Diencephalon (tissue), 1 donor: ENCODE data around the gene TNFRSF6B. TPM values are rescaled to one million over a fixed set of nuclear protein-coding genes. Genes with fewer than 3 reads are reported as not detected.

Experiments
- small RNA-seq: library from RNA; depleted of rRNA; stranded (forward); fragments of <200 nt; gene quantifications from one replicate; pipeline ENCODE3, GENCODE V24; 2014
- total RNA-seq: library from RNA; depleted of rRNA; stranded (reverse); fragments of >200 nt; gene quantifications from one replicate; pipeline ENCODE4 v1.2.3, GENCODE V29; 2014

TNFRSF6B gene
- total RNA-seq = 1.6 TPM

DNA sequence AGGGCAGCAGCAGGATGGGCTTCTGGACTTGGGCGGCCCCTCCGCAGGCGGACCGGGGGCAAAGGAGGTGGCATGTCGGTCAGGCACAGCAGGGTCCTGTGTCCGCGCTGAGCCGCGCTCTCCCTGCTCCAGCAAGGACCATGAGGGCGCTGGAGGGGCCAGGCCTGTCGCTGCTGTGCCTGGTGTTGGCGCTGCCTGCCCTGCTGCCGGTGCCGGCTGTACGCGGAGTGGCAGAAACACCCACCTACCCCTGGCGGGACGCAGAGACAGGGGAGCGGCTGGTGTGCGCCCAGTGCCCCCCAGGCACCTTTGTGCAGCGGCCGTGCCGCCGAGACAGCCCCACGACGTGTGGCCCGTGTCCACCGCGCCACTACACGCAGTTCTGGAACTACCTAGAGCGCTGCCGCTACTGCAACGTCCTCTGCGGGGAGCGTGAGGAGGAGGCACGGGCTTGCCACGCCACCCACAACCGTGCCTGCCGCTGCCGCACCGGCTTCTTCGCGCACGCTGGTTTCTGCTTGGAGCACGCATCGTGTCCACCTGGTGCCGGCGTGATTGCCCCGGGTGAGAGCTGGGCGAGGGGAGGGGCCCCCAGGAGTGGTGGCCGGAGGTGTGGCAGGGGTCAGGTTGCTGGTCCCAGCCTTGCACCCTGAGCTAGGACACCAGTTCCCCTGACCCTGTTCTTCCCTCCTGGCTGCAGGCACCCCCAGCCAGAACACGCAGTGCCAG, at the start of gene TNFRSF6B:
Gene TNFRSF6B (plus strand): TSS at position 25 of the 729 bp plus-strand sequence. CDS start 116 bp downstream, at position 141.

GRCh38 chr20:63653041-63653973, 43.1 kb upstream of the TNFRSF6B start, which contains the start of gene STMN3:
Gene STMN3, minus strand, starts transcription at chr20:63653424. Its CDS starts 79 bp downstream, at chr20:63653345.

GRCh38 chr20:63657937-63658748, 38.3 kb upstream of the TNFRSF6B start, which contains the start of gene RTEL1:
Gene RTEL1, plus strand, starts transcription at chr20:63658312. Its CDS starts 1,091 bp downstream, at chr20:63659403.

GRCh38 chr20:63707558-63708300, 11.3 kb downstream of the TNFRSF6B start, which contains the start of the genes ARFRP1 and ZGPAT:
Gene ARFRP1, minus strand, starts transcription at chr20:63707976. Its CDS starts 885 bp downstream, at chr20:63707091.
Gene ZGPAT, plus strand, starts transcription at chr20:63708039. Its CDS starts 542 bp downstream, at chr20:63708581.

DNA sequence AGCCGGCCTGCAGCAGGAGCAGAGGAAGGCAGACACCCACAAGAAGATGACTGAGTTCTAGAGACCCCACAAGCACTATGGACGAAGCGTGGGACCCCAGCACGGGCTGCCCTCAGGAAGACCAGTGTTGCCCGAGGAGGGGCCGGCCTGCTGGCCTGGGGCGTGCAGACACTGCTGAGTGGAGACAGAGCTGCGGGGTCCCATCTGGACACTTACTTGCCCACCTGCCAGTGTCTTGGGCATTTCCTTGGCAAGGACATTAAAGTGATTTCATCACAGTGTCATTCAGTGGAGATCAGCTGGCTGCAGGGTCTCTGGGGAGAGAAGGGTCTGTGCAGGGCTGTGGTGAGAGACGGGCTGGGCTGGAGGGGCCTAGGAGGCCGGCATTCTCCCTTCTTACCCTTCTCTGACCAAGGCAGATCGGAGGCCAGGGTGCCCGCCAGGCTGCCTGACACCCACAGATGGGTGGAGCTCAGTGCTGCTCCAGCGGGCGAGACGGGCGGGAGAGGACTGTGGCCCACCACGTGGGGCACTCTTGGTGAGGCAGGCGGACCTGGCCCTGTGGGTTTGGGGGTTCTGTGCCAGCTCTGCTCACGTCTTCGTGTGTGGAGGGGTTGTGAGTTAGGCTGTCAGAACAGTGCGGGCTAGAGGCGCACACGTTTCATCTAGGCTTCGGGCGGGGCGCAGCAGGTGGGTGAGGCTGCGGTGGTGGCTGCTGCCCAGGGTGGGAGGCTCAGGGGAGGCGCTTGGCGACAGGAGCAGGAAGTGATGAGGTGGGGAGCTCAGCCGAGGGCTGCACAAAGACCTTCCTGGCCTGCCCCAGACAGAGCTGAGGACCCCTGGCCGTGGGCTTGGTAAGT, 39.6 kb downstream of the TNFRSF6B start, which contains the start of gene LIME1:
Gene LIME1 (plus strand): TSS at position 806 of the 860 bp plus-strand sequence. CDS start 886 bp downstream, outside the sequence.

GRCh38 chr20:63739130-63740069, 42.9 kb downstream of the TNFRSF6B start, which contains the start of gene SLC2A4RG:
Gene SLC2A4RG, plus strand, starts transcription at chr20:63739776. Its CDS starts 137 bp downstream, at chr20:63739913.

Small RNA genes within 50 kb of the gene (small RNA-seq; reads per million reads assigned to genes)
- gene LIME1 = not detected
- not detected for gene TNFRSF6B

Other genes with a start within 250 kb of the TNFRSF6B start
- 188 TPM for gene KCNQ2, start 224.0 kb upstream of the TNFRSF6B start, total RNA-seq
- gene EEF1A2, start 197.6 kb upstream of the TNFRSF6B start, total RNA-seq = 313 TPM
- gene PPDPF, start 175.9 kb upstream of the TNFRSF6B start, total RNA-seq = 66.2 TPM
- not detected for gene PTK6, start 159.3 kb upstream of the TNFRSF6B start, total RNA-seq
- not detected for gene SRMS, start 148.9 kb upstream of the TNFRSF6B start, total RNA-seq
- gene FNDC11, start 142.5 kb upstream of the TNFRSF6B start, total RNA-seq = 3.5 TPM
- gene HELZ2, start 122.4 kb upstream of the TNFRSF6B start, total RNA-seq = 5.3 TPM
- 7.8 TPM for gene GMEB2, start 69.6 kb upstream of the TNFRSF6B start, total RNA-seq
- gene STMN3, start 43.2 kb upstream of the TNFRSF6B start, total RNA-seq = 191 TPM
- 8.8 TPM for gene RTEL1, start 38.3 kb upstream of the TNFRSF6B start, total RNA-seq
- gene ARFRP1, start 11.3 kb downstream of the TNFRSF6B start, total RNA-seq = 26.3 TPM
- 12.0 TPM for gene ZGPAT, start 11.4 kb downstream of the TNFRSF6B start, total RNA-seq
- gene LIME1, start 40.0 kb downstream of the TNFRSF6B start, total RNA-seq = 3.5 TPM
- gene SLC2A4RG, start 43.1 kb downstream of the TNFRSF6B start, total RNA-seq = 4.6 TPM
- gene ZBTB46, start 134.6 kb downstream of the TNFRSF6B start, total RNA-seq = 20.3 TPM
- gene ABHD16B, start 164.8 kb downstream of the TNFRSF6B start, total RNA-seq = not detected
- 30.0 TPM for gene TPD52L2, start 168.6 kb downstream of the TNFRSF6B start, total RNA-seq
- 122 TPM for gene DNAJC5, start 198.5 kb downstream of the TNFRSF6B start, total RNA-seq